ENCODE data around the gene SIRPD.

GRCh38 chr20:1494436-1494835 is 63.1 kb downstream of the SIRPD start:
- no peak for TF ChIP-seq TSHZ2 (CRISPR knock-in tag; IDR thresholded peaks at IDR 0.05)
- TF ChIP-seq POU6F1 (CRISPR knock-in tag; IDR thresholded peaks at IDR 0.05; ENCODE audit: borderline replicate concordance, low read depth): no peak
- no peak for TF ChIP-seq ZFP30 (CRISPR knock-in tag; IDR thresholded peaks at IDR 0.05)
- TF ChIP-seq ZFP3 (CRISPR knock-in tag; IDR thresholded peaks at IDR 0.05): no peak
- no peak for TF ChIP-seq ZNF8 (CRISPR knock-in tag; IDR thresholded peaks at IDR 0.05)
- no peak for TF ChIP-seq ZC3H10 (CRISPR knock-in tag; IDR thresholded peaks at IDR 0.05)
- no peak for TF ChIP-seq TOX (CRISPR knock-in tag; IDR thresholded peaks at IDR 0.05; ENCODE audit: borderline replicate concordance)
- no peak for TF ChIP-seq ARNTL (CRISPR knock-in tag; IDR thresholded peaks at IDR 0.05; ENCODE audit: borderline replicate concordance, low read depth)
